GM18867 (cell line): ENCODE measurements around the gene NAA16.
"Not testable (repeated sequence)": the region's sequence is repeated elsewhere in the genome, so short reads cannot be mapped to it uniquely, and the experiment has no call there.

Experiments
- ATAC-seq: cut with Tn5 transposase; IDR thresholded peaks from one replicate; pipeline ENCODE4 v1.9.1; 2021; ENCODE audit warnings: mild to moderate bottlenecking, moderate library complexity; ENCODE audit not compliant: unreplicated experiment

Gene NAA16

GRCh38 chr13:41352935-41353840 is 42.1 kb downstream of the NAA16 start:
- no peak for ATAC-seq

- no peak for ATAC-seq
Measured at GRCh38 chr13:41354416-41354815, 43.3 kb downstream of the NAA16 start.

- ATAC-seq, result not testable (repeated sequence)
Measured at GRCh38 chr13:41356385-41356648, 45.2 kb downstream of the NAA16 start.

GRCh38 chr13:41356786-41357185 is 45.7 kb downstream of the NAA16 start:
- ATAC-seq, result no peak

GRCh38 chr13:41361491-41361890 is 50.4 kb downstream of the NAA16 start:
- ATAC-seq, result no peak

- ATAC-seq, result no peak
Measured at GRCh38 chr13:41364043-41364442, 53.0 kb downstream of the NAA16 start.

GRCh38 chr13:41365631-41366030 is 54.6 kb downstream of the NAA16 start:
- ATAC-seq, result no peak

GRCh38 chr13:41370736-41371135 is 59.7 kb downstream of the NAA16 start:
- no peak for ATAC-seq

- ATAC-seq, result no peak
Measured at GRCh38 chr13:41377446-41377845, 66.4 kb downstream of the NAA16 start.

- no peak for ATAC-seq
Measured at GRCh38 chr13:41382431-41382830, 71.4 kb downstream of the NAA16 start.

GRCh38 chr13:41383386-41383785 is 72.3 kb downstream of the NAA16 start:
- ATAC-seq, result no peak

GRCh38 chr13:41384749-41385503 is 73.9 kb downstream of the NAA16 start:
- no peak for ATAC-seq

- ATAC-seq, result no peak
Measured at GRCh38 chr13:41386211-41386610, 75.1 kb downstream of the NAA16 start.

- ATAC-seq, result no peak
Measured at GRCh38 chr13:41387576-41387975, 76.5 kb downstream of the NAA16 start.

- ATAC-seq, result no peak
Measured at GRCh38 chr13:41388143-41388881, 77.2 kb downstream of the NAA16 start.

GRCh38 chr13:41389580-41389979 is 78.5 kb downstream of the NAA16 start:
- ATAC-seq, result no peak

- no peak for ATAC-seq
Measured at GRCh38 chr13:41394166-41394565, 83.1 kb downstream of the NAA16 start.

- no peak for ATAC-seq
Measured at GRCh38 chr13:41398494-41399170, 87.6 kb downstream of the NAA16 start.

- ATAC-seq, result no peak
Measured at GRCh38 chr13:41401366-41401765, 90.3 kb downstream of the NAA16 start.

- ATAC-seq, result no peak
Measured at GRCh38 chr13:41402691-41403511, 91.8 kb downstream of the NAA16 start.
